Adrenal gland (tissue), 12 donors: ENCODE results near the gene NKAIN2. TPM values are rescaled to one million over a fixed set of nuclear protein-coding genes. Genes with fewer than 3 reads are reported as not detected.

Experiments used
- DNase-seq, 7 donors: peaks; one replicate each; pipeline ENCODE4 v3.0.0-alpha.2; 2019 to 2020
- H3K27ac ChIP-seq, 5 donors: fragments of 200-600 bp; sonication (generic) in 4 of 5; 1 replicate in 3 of 5; 2 replicates in 2 of 5; pipeline versions ENCODE4 v1.5.1 to v1.8.0; 2016 to 2020; ENCODE audit warnings: mild to moderate bottlenecking in 1 of 5
- H3K27me3 ChIP-seq: fragments of 200-600 bp; 2 replicates; pipeline ENCODE4 v1.8.0; 2021
- H3K36me3 ChIP-seq, 2 donors: fragments of 200-600 bp; replicated peaks in 1 of 2; 1 replicate in 1 of 2; 2 replicates in 1 of 2; pipeline versions ENCODE4 v1.5.1 to v1.8.0; 2018 to 2022
- H3K4me1 ChIP-seq, 2 donors: fragments of 200-600 bp; replicated peaks in 1 of 2; 1 replicate in 1 of 2; 2 replicates in 1 of 2; pipeline versions ENCODE4 v1.5.1 to v1.8.0; 2018 to 2021
- H3K4me3 ChIP-seq, 4 donors: fragments of 200-600 bp; sonication (generic) in 3 of 4; one replicate each; pipeline ENCODE4 v1.5.1; 2016 to 2018
- H3K9me3 ChIP-seq, 3 donors: fragments of 200-600 bp; sonication (generic) in 1 of 3; replicated peaks in 1 of 3; 1 replicate in 2 of 3; 2 replicates in 1 of 3; pipeline versions ENCODE4 v1.5.1 to v1.8.0; 2016 to 2021
- POLR2A ChIP-seq, 2 donors: fragments of 450-650 bp; IDR thresholded peaks; one replicate each; pipeline ENCODE4 v1.6.1; 2017; ENCODE audit warnings: antibody characterized with exemption in 2 of 2, mild to moderate bottlenecking in 2 of 2, moderate library complexity in 1 of 2
- WGBS, 4 donors: extraction: QIAGEN DNeasy Blood & Tissue Kit in 2 of 4; methylation state at CpG; one replicate each; pipeline versions ENCODE4 v1.1.5 to v1.1.7; 2013 to 2017; 5-methylcytosine and 5-hydroxymethylcytosine counted together
- intact Hi-C, 2 donors: fragments of 100-400 bp; cut with DNase I; formaldehyde crosslinking; loops; one replicate each; pipeline versions ENCODE4 v1.14.1 to v1.15.0; 2022 to 2023
- polyA plus RNA-seq, 3 donors: library from polyadenylated mRNA; stranded (reverse); fragments of 200-250 nt in 2 of 3; fragments of 350-450 nt in 1 of 3; fragmentation: Illumina TruSeq in 1 of 3; extraction: RNeasy Lipid Tissue Mini Kit (QIAGEN cat#74804) in 1 of 3; gene quantifications; one replicate each; pipeline ENCODE4 v1.2.3, GENCODE V29; 2013 to 2014
- total RNA-seq, 9 donors: library from RNA; depleted of rRNA in 4 of 9; stranded (reverse); fragments of >200 nt in 4 of 9; fragments of 120-200 nt in 1 of 9; fragmentation: NEBNext Ultra II Directional in 1 of 9; extraction: Animal tissue kit (Norgen Biotek cat#: 25700) in 1 of 9; gene quantifications; one replicate each; pipeline versions ENCODE4 v1.1.0 to v1.2.4, GENCODE V29; 2013 to 2023
- TF ChIP-seq, protein P1 (sequence below), 6 experiments: fragments of 450-650 bp in 4 of 6; fragments of 200-600 bp in 2 of 6; sonication (generic) in 1 of 6; IDR thresholded peaks; 1 replicate in 5 of 6; 2 replicates in 1 of 6; pipeline versions ENCODE4 v1.5.1 to v1.8.0; 2016 to 2021; ENCODE audit warnings: antibody characterized with exemption in 6 of 6, mild to moderate bottlenecking in 2 of 6, moderate library complexity in 1 of 6
- donor health status: healthy with polysubstance abuse.
- donor health status: Bipolar disorder and iron deficiency.
- donor health status: DM: yes; HTN: yes; CAD: no.
- donor health status: DM: no; HTN: no; CAD: no.
- donor health status: DM: no; HTN: no; CAD: no.
- donor health status: DM: yes; HTN: yes; CAD: no.

Gene NKAIN2
- total and polyA plus RNA-seq, 12 donors: under 0.01 to 0.61 (median 0.23) TPM; not detected in 3

DNA sequence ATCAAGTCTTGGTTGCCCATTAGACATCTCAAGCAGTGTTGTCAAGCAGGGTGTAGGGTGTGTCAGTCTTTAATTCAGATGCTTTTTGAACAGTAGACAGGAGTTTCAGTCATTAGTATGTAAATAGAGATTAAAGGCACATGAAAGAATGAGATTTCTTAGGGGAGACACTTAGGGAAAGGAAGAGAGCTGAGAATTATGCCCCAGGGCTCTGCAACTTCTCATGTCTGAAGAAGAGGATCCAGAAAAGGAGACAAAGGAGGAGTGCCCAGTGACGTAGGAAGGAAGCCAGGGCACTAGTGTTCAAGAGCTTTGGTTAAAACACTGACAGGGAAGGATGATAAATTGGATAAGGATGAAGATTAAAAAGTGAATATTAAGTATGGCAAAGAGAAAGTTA is 569.7 kb downstream of the NKAIN2 start:
- no peaks in the 10 kb centered on the region for H3K4me1 ChIP-seq
- no peak for DNase-seq
- H3K4me3 ChIP-seq: no peak overlapping the region
- no peak overlapping the region for H3K27ac ChIP-seq
- H3K27me3 ChIP-seq: no peaks in the 10 kb centered on the region
- H3K36me3 ChIP-seq: no peaks in the 10 kb centered on the region
- intact Hi-C loops: no loop called here
- H3K9me3 ChIP-seq: no peaks in the 10 kb centered on the region
- 42 to 55% (median 44%) methylated on average over 1 of the region's 1 CpG for WGBS, 4 donors
- TF ChIP-seq, protein P1, sequence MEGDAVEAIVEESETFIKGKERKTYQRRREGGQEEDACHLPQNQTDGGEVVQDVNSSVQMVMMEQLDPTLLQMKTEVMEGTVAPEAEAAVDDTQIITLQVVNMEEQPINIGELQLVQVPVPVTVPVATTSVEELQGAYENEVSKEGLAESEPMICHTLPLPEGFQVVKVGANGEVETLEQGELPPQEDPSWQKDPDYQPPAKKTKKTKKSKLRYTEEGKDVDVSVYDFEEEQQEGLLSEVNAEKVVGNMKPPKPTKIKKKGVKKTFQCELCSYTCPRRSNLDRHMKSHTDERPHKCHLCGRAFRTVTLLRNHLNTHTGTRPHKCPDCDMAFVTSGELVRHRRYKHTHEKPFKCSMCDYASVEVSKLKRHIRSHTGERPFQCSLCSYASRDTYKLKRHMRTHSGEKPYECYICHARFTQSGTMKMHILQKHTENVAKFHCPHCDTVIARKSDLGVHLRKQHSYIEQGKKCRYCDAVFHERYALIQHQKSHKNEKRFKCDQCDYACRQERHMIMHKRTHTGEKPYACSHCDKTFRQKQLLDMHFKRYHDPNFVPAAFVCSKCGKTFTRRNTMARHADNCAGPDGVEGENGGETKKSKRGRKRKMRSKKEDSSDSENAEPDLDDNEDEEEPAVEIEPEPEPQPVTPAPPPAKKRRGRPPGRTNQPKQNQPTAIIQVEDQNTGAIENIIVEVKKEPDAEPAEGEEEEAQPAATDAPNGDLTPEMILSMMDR (IDR thresholded peaks at IDR 0.05): no peak
- TF ChIP-seq POLR2A (IDR thresholded peaks at IDR 0.05): no peak

GRCh38 chr6:124389127-124389526 is 585.5 kb downstream of the NKAIN2 start:
- TF ChIP-seq POLR2A (IDR thresholded peaks at IDR 0.05): no peak
- TF ChIP-seq, protein P1 (IDR thresholded peaks at IDR 0.05): no peak
- Histone ChIP-seq H3K36me3 (no peaks in the 10 kb centered on the region), H3K4me1 (no peaks in the 10 kb centered on the region), H3K27me3 (no peaks in the 10 kb centered on the region), H3K9me3 (no peaks in the 10 kb centered on the region), H3K4me3 (no peak overlapping the region), H3K27ac (no peak overlapping the region)
- intact Hi-C loops: no loop called here
- DNase-seq: no peak

- DNase-seq: no peak
- H3K4me3 ChIP-seq: no peak overlapping the region
- intact Hi-C loops: no loop called here
- H3K27me3 ChIP-seq: no peaks in the 10 kb centered on the region
- H3K27ac ChIP-seq: no peak overlapping the region
- H3K36me3 ChIP-seq: no peaks in the 10 kb centered on the region
- no peaks in the 10 kb centered on the region for H3K4me1 ChIP-seq
- no peaks in the 10 kb centered on the region for H3K9me3 ChIP-seq
- WGBS, 4 donors: 76 to 86% (median 79%) methylated on average over 4 of the region's 4 CpGs
- TF ChIP-seq POLR2A (IDR thresholded peaks at IDR 0.05): no peak
- TF ChIP-seq, protein P1 (IDR thresholded peaks at IDR 0.05): no peak
These were observed 589.9 kb downstream of the NKAIN2 start for GRCh38 chr6:124393536-124393935.

DNA sequence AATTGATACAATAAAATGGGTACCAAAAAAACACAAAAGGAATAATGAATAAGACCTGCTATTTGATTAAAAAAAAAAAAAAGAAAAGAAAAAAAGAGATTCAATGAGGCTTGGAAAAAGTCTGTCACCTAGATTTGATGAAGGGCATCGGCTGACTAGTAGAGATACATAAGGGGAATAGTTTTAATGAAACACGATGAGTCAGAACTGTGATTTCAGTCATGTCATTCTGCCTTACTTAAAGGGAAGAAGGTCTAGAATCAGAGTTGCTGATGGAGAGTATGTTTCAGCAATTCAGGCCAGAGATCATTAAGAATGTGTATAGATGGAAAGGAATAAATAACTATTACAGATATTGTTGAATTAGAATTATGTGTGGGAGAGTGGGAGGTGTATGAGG is 592.7 kb downstream of the NKAIN2 start:
- H3K4me1 ChIP-seq: no peaks in the 10 kb centered on the region
- H3K9me3 ChIP-seq: no peaks in the 10 kb centered on the region
- no peaks in the 10 kb centered on the region for H3K36me3 ChIP-seq
- intact Hi-C loops: no loop called here
- no peak overlapping the region for H3K27ac ChIP-seq
- no peak overlapping the region for H3K4me3 ChIP-seq
- 71 to 88% (median 74%) methylated on average over 2 of the region's 2 CpGs for WGBS, 4 donors
- no peak for TF ChIP-seq POLR2A (IDR thresholded peaks at IDR 0.05)
- TF ChIP-seq, protein P1 (IDR thresholded peaks at IDR 0.05): no peak
- no peak for DNase-seq
- no peaks in the 10 kb centered on the region for H3K27me3 ChIP-seq
